Mammary epithelial cell (primary cell): ENCODE results near the gene ROBO1.

ENCODE experiments used
- EZH2 ChIP-seq: IDR thresholded peaks from 2 replicates; pipeline ENCODE4 v1.6.1; 2012; ENCODE audit warnings: low read length, inconsistent platforms, borderline replicate concordance
- TF ChIP-seq, protein P1 (sequence below), 2 donors: IDR thresholded peaks in 1 of 2; conservative IDR thresholded peaks in 1 of 2; 2 replicates each; pipeline ENCODE4 v1.5.1; 2011 to 2012; ENCODE audit warnings: inconsistent platforms in 2 of 2, low read length in 2 of 2, mild to moderate bottlenecking in 2 of 2, control low read depth in 1 of 2, low read depth in 1 of 2; ENCODE audit not compliant: insufficient read depth in 1 of 2; ENCODE audit errors: extremely low read depth in 1 of 2

GRCh38 chr3:79009861-79010260, 757.9 kb downstream of the ROBO1 start:
- TF ChIP-seq, protein P1, sequence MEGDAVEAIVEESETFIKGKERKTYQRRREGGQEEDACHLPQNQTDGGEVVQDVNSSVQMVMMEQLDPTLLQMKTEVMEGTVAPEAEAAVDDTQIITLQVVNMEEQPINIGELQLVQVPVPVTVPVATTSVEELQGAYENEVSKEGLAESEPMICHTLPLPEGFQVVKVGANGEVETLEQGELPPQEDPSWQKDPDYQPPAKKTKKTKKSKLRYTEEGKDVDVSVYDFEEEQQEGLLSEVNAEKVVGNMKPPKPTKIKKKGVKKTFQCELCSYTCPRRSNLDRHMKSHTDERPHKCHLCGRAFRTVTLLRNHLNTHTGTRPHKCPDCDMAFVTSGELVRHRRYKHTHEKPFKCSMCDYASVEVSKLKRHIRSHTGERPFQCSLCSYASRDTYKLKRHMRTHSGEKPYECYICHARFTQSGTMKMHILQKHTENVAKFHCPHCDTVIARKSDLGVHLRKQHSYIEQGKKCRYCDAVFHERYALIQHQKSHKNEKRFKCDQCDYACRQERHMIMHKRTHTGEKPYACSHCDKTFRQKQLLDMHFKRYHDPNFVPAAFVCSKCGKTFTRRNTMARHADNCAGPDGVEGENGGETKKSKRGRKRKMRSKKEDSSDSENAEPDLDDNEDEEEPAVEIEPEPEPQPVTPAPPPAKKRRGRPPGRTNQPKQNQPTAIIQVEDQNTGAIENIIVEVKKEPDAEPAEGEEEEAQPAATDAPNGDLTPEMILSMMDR (conservative IDR thresholded peaks at IDR 0.05 in 1 of 2, IDR thresholded peaks at IDR 0.05 in 1 of 2; ENCODE audit: extremely low read depth in 1 of 2, insufficient read depth in 1 of 2, low read depth in 1 of 2, low read length in 2 of 2), result no peak
- TF ChIP-seq EZH2, result no peak
